Kidney capillary endothelial cell (primary cell): ENCODE data around the gene DENND2C.
"Not testable (repeated sequence)": the region's sequence is repeated elsewhere in the genome, so short reads cannot be mapped to it uniquely, and the experiment has no call there.

Source experiments
- DNase-seq: peaks from one replicate; pipeline ENCODE4 v3.0.0-alpha.2; 2018; ENCODE audit warnings: low spot score

The DENND2C gene

DNA sequence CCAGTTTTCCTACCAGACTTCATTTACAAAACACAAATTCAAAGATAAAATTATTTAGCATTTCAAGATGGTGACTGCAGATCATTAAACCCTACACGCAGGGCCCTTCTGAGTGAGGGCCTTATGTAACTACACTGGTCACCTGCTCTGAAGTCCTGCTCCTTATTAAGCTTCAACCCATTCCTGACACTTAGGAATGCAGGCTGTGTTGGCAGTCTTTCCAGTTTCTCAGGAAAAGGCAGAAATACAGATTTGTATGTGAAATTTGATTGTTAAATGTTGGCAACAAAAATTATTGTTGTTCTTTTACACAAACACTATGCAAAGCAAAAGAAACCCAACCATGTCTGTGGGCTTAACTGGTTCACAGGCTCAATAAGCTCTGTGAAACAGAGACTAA is 62.6 kb downstream of the DENND2C start:
- DNase-seq, result no peak

DNA sequence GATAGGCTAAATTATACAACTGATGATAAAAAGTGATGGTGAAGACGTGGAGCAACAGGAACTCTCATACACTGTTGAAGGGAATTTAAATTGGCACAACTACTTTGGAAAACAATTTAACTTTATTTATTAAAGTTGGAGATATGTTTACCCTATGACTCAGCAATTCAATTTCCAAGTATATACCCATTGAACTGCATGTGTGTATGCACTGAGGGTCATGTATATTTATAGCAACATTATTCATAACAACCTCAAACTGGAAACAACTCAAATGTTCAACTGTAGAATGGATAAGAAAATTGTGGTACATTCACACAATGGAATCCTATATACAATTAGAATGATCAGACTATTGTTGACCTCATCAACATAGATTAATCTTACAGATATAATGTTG is 71.9 kb downstream of the DENND2C start:
- DNase-seq, result no peak

DNA sequence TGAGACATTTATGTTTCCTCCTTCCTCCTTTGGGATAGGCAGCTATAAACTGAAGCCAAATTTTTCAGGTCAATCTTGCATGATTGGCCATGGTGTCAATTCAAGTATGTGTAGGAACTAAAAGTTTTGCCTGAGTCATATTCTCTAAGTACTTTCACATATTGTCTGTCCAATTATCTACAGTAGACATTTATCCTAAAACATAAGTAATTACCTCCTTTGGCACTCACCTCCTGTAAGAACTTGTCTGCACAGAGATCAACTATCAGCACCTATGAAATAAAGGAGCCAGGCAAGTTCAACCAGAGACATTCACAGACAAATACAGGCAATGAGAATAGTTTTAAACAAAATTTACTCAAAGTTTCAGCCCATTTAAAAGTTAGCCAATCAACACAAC is 74.2 kb downstream of the DENND2C start:
- no peak for DNase-seq

DNA sequence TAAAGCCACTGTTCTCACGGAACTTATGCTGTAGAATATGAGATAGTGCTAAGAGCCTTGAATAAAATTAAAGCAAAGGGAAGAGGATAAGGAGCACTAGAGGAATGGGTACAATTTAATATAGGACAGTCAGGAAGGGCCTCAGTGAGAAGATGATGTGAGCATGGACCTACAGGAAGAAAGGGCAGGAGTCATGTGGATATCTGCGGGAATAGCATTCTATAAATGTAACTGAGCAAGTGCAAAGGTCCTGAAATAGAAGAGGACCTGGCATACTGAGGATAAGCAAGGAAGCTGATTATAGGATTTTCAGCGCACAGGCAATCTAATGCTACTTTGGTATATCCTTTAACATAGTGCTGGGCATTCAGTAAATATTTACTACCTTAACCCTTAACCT is 75.8 kb downstream of the DENND2C start:
- DNase-seq, result no peak

DNA sequence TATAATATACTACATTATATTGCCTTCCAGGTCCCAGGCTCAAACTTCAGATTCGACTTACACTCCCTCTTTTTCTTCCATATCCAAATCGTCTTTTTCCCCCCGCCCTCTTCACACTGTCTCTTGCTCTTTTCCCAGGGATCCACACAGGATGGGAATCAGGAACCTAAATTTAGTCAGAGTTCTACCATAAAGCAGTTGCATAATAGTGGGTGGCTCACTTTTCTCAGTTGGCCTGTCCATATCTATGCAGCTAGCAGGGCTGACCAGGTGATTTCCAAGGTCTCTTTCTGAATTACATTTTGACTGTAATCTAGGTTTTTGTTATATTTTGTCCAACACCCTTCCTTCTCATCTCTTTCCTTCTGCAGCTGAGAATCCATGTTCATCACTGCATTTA is 80.7 kb downstream of the DENND2C start:
- no peak for DNase-seq

DNA sequence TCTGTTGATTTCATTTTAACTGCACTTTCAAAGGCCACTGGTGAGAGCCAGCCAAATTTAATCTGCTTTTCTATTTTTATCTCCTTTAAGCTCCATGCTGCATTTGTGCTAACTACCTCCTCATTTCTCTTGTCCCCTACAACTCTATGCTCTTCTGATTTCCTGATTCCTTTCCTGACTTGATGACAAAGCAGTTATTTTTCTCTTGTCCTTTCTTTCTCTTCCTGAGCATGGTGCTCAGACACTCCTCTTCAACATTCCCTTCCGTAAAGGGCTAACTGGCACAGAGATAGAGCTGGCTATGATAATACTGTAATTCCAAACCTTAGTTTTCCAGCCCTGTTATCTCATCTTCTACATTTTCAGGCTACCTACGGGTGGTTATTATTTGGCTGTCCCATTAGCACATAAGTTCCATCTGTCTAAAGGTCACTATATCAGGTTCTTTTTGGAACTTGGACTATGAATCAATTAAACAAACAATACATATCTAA is 81.6 kb downstream of the DENND2C start:
- DNase-seq, result no peak

DNA sequence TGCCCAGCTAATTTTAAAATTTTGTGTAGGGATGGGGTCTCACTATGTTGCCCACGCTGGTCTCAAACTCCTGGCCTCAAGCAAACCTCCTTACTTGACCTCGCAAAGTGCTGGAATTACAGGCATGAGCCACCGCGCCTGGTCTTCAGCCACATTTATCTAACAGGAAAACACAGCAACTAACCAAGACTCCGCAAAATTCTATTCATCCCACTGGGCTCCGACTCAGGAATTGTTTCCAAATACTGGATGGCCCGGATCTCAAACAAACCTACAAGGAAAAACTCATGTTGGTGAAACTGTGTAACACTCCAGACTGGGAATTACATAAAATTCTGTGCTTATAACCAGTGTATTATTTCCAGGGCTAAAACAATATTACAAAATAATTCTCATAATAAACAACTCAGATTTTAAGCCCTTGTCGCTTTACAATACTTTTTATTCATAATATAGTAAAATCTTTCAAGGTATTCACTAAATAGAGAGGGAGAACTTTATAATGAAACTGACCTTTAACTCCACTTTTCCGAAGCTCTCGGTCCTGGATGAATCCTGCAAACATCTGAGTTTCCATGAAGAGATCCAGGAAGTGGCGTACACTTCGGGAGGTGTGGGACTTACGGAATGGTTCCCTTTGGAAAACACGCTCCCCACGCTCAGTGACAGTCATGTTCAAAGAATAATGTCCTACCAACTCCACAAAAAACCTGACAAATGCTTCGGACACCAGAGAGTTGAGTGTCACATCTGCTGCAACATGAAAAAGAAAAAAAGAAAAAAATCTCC is 82.5 kb downstream of the DENND2C start:
- DNase-seq, result no peak

DNA sequence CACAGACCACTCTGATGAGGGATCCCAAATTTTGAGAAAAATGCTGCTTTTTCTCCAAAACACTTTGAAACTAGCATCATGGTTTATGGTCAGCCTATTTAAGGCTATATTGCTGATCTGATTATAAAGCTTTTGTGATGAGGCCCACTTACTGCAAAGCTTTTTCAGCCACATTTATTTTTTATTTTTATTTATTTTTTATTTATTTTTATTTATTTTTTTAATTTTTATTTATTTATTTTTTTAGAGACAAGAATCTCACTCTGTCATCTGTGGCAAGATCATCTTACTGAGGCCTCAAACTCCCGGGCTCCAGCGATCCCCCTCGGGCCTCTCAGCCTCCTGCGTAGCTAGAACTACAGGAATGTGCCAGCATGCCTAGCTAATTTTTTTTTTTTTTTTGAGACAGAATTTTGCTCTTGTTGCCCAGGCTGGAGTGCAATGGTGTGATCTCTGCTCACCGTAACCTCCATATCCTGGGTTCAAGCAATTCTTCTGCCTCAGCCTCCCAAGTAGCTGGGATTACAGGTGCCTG is 83.3 kb downstream of the DENND2C start:
- no peak for DNase-seq

DNA sequence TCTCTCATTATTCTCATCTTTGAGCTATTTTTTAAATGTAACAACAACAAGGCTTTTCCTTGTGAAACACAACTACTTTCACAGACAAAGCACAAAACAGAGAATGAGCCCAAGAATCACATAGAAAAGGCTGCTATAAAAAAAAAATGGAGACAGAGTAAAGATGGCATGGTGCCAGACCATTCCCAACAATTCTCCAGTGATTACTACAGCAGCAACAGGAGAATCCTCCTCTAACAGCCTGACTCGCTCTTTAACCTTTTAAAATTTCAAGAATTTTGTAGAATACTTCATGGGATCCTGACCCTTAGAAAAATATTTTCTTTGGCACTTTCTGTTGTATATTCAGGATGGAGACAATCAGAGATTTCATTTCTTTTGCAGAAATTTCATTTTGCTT is 84.6 kb downstream of the DENND2C start:
- no peak for DNase-seq

DNA sequence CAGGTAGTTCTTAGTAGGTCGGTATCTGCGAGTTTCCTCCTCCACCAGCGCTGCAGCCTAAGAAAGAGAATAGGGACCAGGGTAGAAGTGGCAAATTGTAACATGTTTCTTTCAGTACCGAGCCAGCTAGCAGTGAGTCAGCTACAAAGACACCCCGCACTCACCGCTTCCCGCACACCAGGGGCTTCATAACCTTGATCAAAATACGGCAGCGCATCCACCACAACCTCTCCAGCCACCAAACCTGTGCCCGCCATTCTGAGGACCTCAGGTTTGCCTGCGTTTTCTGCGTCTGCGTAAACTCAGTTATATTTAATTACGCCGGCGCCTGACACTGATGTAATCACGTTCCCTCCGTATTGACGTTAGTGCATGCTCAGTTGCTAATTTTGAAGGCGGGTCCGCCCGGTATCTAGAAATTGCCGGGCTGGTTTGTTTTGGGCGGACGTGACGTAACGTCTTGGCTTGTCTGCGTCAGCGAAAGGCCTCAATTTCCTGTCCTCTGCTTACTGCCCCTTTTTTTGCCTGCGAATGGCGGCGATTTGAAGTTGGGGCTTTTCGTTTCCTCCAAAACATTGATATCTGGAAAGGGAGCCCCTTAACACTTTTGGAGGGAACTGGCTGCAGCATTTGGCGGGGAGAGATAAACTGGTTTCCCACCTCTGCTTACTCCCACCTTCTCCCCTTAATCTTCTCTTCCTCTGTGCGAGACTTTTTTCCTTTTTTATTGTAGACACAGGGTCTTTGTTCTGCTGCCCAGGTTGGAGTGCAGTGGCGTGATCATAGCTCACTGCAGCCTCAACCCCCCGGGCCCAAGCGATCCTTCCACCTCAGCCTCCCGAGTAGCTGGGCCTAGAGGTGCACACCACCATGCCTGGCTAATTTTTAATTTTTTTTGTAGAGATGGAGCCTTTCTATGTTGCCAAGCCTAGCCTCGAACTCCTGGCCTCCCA is 88.2 kb downstream of the DENND2C start, which contains the start of gene BCAS2:
Gene BCAS2 (minus strand): TSS at position 281 of the 953 bp plus-strand sequence. CDS start 24 bp downstream, at position 257.
- peak; percentile 98 for DNase-seq

DNA sequence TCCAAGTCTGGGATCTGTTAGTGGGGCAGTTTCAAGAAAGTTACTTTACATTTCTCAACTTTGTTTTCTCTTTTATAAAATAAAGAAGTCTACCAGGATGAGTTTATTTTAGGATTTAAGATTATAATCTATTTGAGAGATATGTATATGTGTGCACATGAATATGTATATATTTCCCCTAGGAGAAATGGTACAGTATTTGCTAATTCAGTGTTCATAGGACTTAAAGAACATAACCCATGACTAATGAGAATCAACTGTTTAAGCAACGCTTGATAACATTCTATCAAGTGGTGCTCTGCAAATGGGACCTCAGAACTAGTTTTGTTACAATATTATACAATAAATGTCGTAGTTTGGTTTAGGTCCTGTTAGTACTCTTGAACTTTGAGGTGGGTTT is 95.5 kb downstream of the DENND2C start:
- no peak for DNase-seq

DNA sequence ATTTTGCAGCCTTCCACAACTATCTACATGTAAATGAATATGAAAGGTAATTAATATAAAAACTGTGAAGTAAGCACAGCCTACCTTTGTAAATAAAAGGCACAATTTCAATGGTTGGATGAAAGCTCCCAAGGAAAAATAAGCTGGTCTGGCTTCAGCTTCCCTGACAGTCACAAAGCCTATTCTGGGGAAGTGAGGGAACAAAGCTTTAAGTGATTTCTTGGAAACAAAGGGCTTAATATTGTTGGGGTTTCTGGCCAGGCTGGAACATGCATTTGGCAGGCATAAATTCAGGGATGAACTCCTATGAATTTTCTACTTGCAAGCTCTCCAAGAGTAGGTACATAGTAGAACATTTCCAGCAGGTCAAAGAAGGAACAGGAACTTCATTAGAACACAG is 105.7 kb downstream of the DENND2C start:
- DNase-seq, result no peak

DNA sequence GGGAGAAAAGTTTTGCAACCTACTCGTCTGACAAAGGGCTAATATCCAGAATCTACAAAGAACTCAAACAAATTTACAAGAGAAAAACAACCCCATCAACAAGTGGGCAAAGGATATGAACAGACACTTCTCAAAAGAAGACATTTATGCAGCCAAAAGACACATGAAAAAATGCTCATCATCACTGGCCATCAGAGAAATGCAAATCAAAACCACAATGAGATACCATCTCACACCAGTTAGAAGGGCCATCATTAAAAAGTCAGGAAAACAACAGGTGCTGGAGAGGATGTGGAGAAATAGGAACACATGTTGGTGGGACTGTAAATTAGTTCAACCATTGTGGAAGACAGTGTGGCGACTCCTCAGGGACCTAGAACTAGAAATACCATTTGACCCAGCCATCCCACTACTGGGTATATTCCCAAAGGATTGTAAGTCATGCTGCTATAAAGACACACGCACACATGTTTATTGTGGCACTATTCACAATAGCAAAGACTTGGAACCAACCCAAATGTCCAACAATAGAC is 106.8 kb downstream of the DENND2C start:
- not testable (repeated sequence) for DNase-seq

DNA sequence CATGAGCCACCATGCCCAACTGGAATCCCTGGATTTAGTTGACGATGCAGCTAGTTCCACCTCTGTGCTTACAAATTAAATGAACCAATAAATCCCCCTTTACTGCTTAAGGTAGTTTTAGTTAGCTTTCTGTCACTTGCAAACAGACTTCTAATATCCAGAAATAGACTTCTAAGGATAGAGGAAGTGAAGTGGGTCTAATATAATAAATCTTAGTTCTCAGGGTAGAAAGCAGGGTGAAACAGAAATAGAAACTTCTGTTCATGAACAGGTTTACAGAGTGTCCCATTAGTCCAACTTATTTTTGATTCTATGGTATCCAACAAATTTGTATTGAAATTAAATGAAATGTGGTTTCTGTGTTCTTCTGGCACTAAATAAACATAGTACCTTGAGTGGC is 108.5 kb downstream of the DENND2C start:
- no peak for DNase-seq

DNA sequence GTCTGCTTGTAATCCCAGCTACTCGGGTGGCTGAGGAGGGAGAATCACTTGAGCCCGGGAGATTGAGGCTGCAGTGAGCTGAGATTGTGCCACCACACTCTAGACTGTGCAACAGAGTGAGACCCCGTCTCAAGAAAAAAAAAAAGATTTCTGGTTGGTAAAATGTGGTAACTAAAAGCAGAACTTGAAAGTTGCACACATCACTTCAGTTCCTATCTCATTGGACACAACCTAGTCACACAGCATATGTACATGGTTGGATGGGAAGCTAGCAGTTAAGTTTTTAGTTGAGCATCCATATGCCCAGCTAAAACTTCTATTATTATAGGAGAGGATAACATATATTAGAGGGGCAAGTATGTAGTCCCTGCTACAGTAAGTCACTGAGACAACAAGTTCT is 110.5 kb downstream of the DENND2C start:
- DNase-seq, result no peak

DNA sequence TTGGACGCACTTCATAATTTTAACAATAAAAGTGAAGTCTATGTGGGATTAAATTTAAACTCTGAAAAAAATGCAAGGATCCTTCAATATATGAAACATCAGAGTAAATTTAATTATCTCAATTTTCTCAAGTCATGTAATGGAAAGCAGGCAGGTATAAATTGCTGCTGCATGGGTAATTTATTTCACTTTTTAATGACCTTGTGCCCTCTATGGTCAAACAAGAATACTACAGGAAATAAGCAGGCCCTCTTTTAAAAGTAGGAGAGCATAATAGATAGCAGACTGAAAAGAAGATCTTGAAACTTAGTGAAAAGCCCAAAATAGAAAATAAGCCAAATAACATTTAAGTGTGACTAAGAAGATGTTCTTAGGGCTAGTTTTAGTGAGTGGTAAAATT is 111.3 kb downstream of the DENND2C start:
- DNase-seq, result peak; percentile 6

DNA sequence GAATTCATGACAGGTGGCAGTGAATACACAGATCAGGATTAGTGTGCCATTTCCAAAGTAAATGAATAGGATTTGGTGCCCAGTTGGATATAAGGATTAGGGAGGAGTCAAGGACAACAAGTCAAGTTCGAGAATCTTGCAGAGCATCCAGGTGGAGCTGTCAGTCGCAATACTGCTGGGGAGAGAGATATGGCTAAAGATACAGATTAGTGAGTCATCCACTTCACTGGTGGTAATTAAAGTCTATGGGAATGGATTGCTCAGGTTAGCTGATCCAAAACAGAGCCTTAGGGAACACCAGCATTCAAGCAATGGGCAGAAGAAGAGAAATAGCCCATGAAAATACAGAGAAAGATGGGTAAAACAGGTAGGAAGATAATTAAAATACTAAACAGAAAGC is 115.3 kb downstream of the DENND2C start:
- DNase-seq, result no peak

DNA sequence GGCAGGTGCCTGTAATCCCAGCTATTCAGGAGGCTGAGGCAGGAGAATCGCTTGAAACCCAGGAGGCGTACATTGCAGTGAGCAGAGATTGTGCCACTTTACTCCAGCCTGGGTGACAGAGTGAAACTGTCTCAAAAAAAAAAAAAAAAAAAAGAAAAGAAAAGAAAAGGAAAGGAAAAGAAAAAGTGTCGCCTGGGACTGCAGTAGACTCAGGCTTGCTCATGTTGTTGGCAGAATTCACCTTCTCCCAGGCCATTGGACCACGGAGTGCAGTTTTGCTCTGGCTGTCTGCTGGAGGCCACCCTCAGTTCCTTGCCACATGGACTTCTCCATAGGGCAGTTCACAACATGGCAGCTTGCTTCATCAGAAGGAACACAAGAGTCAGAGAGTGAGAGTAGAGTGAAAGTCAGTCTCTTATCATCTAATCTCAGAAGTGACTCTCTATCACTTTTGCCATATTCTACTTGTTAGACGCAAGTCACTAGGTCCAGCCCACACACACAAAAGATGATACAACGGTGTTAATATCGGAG is 117.7 kb downstream of the DENND2C start:
- DNase-seq, result no peak

DNA sequence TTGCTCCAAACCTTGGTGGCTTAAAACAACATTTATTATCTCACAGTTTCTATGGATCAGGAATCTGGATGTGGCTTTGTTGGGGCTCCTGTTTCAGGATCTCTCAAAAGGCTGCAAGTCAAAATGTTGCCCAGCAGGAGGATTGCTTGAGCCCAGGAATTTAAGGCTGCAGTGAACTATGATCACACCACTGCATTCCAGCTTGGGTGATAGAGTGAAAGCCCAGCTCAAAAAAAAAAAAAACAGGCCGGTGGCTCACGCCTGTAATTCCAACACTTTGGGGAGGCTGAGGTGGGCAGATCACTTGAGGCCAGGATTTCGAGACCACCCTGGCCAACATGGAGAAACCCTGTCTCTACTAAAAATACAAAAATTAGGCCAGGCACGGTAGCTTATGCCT is 118.4 kb downstream of the DENND2C start:
- no peak for DNase-seq

DNA sequence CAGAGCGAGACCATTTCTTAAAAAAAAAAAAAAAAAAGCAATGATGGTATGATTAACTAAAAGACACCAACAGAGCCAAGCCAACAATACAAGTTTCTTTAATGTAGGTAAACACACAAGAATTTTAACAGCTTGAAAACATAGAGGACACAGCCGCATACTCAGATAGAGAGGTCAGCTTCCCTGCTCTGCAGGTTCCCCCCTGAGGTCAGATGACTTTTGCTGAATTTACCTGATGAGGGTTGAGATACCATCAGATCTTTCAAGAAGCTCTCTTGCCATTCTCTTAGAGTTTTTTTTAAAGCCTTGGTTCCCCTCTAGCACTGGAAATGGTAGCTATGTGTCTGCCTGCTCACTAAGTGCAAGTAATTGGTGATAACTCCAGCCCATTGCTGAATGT is 119.5 kb downstream of the DENND2C start:
- DNase-seq, result no peak

DNA sequence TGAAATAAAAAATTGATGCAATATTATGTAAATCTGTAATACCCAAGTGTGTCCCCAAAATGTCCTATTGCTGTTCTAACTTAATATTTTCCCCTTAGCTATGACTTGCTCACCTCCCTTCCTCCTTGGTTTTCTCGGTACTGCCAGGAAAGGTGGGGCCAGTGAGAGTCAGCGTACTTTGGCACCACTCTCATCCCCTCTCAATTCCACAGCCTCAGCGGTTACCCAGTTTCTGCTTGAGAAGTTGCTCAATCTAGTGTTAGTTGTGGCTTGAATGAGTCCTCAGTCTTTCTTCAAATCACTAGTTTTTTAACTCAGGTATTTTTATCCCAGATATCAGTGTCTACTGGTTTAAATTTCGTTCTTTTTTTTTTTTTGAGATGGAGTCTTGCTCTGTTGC is 120.7 kb downstream of the DENND2C start:
- no peak for DNase-seq

DNA sequence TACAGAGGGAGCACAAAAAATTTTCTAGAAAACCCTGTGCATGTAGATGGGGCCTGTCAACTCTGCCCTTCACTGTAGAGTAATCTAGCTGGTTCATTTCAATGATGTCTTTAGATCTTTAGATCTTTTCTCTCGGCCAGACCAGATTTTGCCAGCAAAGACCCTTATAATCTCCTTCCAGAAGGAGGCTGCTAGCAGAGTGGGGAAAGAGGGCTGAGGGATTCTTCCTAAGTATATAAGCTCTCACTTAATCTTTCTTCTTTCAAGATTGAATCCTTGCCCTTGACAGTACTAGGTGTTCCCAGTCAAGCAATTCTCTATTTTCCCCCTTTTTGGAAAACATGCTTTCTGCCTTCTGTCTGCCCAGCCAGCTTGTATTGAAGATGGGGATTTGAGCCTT is 122.8 kb downstream of the DENND2C start:
- no peak for DNase-seq
